Mucosa of descending colon (tissue), 3 donors: Measurements from ENCODE around the gene NR3C2. TPM values are rescaled to one million over a fixed set of nuclear protein-coding genes. Genes with fewer than 3 reads are reported as not detected.

Experiments
- ATAC-seq: fragments of 200-7000 bp; cut with Tn5 transposase; one replicate; pipeline ENCODE4 v1.9.1; 2020; ENCODE audit warnings: mild to moderate bottlenecking, moderate library complexity
- DNase-seq, 3 donors: peaks; one replicate each; pipeline ENCODE4 v3.0.0-alpha.2; 2020
- H3K36me3 ChIP-seq: fragments of 200-600 bp; one replicate; pipeline ENCODE4 v1.8.0; 2021; ENCODE audit warnings: low read depth, mild to moderate bottlenecking
- H3K4me1 ChIP-seq: fragments of 200-600 bp; one replicate; pipeline ENCODE4 v1.8.0; 2021; ENCODE audit warnings: low read depth, mild to moderate bottlenecking
- H3K4me3 ChIP-seq: fragments of 200-600 bp; one replicate; pipeline ENCODE4 v1.8.0; 2021; ENCODE audit warnings: mild to moderate bottlenecking
- H3K9me3 ChIP-seq: fragments of 200-600 bp; one replicate; pipeline ENCODE4 v1.8.0; 2021; ENCODE audit warnings: mild to moderate bottlenecking
- intact Hi-C, 2 donors: fragments of 100-400 bp; cut with DNase I in 1 of 2; cut with micrococcal nuclease in 1 of 2; formaldehyde crosslinking; loops; one replicate each; pipeline versions ENCODE4 v1.11.0 to v1.11.1; 2022; cut with DNase I, micrococcal nuclease
- long read RNA-seq, 2 donors: library from polyadenylated mRNA; unstranded; transcript quantifications; one replicate each; pipeline ENCODE4 v2.0.0, GENCODE V29; 2019 to 2021
- total RNA-seq, 3 donors: library from RNA; stranded (reverse); fragmentation: NEBNext Ultra II Directional in 2 of 3; extraction: Animal tissue kit (Norgen Biotek cat#: 25700) in 2 of 3; gene quantifications; one replicate each; pipeline versions ENCODE4 v1.2.1 to v1.2.4, GENCODE V29; 2021 to 2023
- TF ChIP-seq, protein P1 (sequence below): fragments of 200-600 bp; IDR thresholded peaks from one replicate; pipeline ENCODE4 v1.8.0; 2022; ENCODE audit warnings: antibody characterized with exemption, mild to moderate bottlenecking
- donor health status: DM: no; HTN: no; CAD: no; lungs with moderate emphysema.
- donor health status: DM: no; HTN: no; CAD: no.
- donor health status: DM: no; HTN: yes; CAD: no.

The NR3C2 gene
- total RNA-seq, result 100 to 1,000 TPM in 2 of 3 donors, 10 to 100 TPM in 1; 86.5 to 205 (median 108) TPM
- long read RNA-seq, donor 1, full-length matches to known transcripts, result 2 of 20 reads
- long read RNA-seq, donor 1, partial matches to known transcripts, result 11 of 20 reads
- long read RNA-seq, donor 1, other reads (novel, unspliced or antisense), result 7 of 20 reads
- long read RNA-seq, donor 2, partial matches to known transcripts, result 4 of 10 reads
- long read RNA-seq, donor 2, other reads (novel, unspliced or antisense), result 6 of 10 reads

DNA sequence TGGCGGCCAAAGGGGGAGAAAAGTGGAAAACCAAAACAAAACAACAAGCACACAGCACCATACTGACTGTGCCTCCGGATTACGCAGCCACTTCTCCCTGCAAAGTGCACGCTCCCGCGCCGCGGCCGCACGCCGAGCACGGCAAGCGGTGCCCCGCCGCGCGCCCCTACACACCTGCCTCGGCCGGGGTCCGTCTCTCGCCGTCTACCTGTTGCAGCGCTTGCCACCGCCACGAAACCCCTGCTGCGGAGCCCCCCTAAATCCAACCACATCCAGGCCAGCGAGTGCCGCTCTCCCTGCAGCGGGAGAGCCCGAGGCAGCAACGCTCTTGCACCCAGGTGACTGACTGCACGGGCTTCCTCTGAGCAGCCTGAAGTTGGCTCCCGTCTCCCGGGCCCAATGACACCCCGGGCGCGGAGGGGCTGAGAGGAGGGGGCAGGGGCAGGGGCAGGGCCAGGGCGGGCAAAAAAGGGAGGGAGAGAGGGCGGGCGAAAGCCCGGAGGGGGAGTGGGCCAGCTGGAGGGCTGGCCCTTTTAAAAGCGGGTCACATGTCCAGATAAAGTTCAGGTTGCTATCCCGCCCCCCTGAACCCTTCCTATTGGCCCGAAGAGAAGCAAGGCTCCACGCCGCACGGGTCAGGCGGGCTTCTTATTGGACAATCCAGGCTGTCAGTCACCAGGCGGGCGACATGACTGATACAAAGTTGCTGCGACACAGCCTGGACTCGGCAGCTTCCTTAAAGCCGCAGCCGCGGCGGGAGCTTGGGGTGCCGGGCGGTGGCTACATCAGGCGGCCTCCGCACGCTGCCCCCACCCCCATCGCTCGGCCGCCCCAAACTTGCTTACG lies at the start of gene NR3C2:
Gene NR3C2 (minus strand): TSS at position 429 of the 846 bp plus-strand sequence.
- DNase-seq, result peak; percentile 98 to 99 (median 99)
- peak within 1 kb of the TSS; percentile 90 for H3K4me3 ChIP-seq
- peaks cover 16% of the 10 kb centered on the region for H3K4me1 ChIP-seq
- peak; percentile 82 for ATAC-seq
- H3K36me3 ChIP-seq, result peaks cover 4% of the 10 kb centered on the region
- TF ChIP-seq, protein P1, sequence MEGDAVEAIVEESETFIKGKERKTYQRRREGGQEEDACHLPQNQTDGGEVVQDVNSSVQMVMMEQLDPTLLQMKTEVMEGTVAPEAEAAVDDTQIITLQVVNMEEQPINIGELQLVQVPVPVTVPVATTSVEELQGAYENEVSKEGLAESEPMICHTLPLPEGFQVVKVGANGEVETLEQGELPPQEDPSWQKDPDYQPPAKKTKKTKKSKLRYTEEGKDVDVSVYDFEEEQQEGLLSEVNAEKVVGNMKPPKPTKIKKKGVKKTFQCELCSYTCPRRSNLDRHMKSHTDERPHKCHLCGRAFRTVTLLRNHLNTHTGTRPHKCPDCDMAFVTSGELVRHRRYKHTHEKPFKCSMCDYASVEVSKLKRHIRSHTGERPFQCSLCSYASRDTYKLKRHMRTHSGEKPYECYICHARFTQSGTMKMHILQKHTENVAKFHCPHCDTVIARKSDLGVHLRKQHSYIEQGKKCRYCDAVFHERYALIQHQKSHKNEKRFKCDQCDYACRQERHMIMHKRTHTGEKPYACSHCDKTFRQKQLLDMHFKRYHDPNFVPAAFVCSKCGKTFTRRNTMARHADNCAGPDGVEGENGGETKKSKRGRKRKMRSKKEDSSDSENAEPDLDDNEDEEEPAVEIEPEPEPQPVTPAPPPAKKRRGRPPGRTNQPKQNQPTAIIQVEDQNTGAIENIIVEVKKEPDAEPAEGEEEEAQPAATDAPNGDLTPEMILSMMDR, result no peak
- intact Hi-C loops, result no loop called here
- H3K9me3 ChIP-seq, result no peaks in the 10 kb centered on the region

- no peaks in the 10 kb centered on the region for H3K36me3 ChIP-seq
- ATAC-seq (no peak), DNase-seq (no peak)
- no peak overlapping the region for H3K4me3 ChIP-seq
- TF ChIP-seq, protein P1, result no peak
- peaks cover 5% of the 10 kb centered on the region for H3K9me3 ChIP-seq
- no peaks in the 10 kb centered on the region for H3K4me1 ChIP-seq
- intact Hi-C loops, result no loop called here
Observed at GRCh38 chr4:148487181-148487580, 45.0 kb upstream of the NR3C2 start.

GRCh38 chr4:148481636-148482035 lies 39.4 kb upstream of the NR3C2 start:
- TF ChIP-seq, protein P1, result no peak
- Histone ChIP-seq H3K36me3 (no peaks in the 10 kb centered on the region), H3K9me3 (peaks cover 5% of the 10 kb centered on the region), H3K4me1 (no peaks in the 10 kb centered on the region), H3K4me3 (no peak overlapping the region)
- intact Hi-C loops, result no loop called here
- ATAC-seq, result no peak
- no peak for DNase-seq

DNA sequence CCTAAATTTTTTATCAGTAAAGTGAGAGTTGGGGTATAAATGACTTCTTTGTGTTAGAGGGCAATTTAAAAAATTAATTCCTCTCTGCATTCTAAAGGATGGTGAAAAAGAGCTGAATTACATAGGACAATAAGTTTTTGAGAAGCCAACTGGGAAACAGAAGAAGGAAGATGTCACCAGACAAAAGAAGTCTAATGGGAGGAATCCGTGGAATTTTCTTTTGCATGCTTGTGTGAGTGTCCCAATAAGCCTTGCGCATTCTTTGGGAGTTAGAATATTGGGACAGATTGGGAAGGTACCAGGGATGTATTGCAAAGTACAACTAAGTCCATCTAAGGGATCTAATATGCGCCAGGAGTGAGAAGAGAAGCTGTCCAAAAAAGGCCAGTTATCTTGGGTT lies 35.1 kb upstream of the NR3C2 start:
- no peak for DNase-seq
- no peaks in the 10 kb centered on the region for H3K9me3 ChIP-seq
- TF ChIP-seq, protein P1, result no peak
- no peaks in the 10 kb centered on the region for H3K36me3 ChIP-seq
- H3K4me3 ChIP-seq, result no peak overlapping the region
- no peaks in the 10 kb centered on the region for H3K4me1 ChIP-seq
- intact Hi-C loops, result no loop called here
- no peak for ATAC-seq

DNA sequence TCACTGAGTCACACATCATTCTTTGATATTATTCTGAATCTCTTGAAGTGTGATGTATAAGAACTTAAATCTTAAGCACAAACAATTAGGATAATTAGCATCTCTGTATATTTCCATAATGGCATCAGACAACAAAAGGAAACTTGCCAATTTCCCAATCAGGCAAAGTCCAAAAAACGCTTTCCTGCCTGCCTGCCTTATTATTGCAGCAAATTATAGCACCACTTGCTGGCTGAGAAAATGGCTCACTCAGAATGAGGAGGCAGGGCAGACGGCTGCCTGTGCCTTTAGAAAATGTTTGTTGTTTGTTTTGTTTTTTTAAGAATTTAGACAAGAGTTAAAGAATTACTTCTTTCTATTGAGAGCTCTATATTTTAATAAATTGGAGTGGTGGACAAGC lies 27.7 kb upstream of the NR3C2 start:
- no peak overlapping the region for H3K4me3 ChIP-seq
- ATAC-seq (no peak), DNase-seq (peak in 1 of 3 donors; percentile 7)
- intact Hi-C loops, result no loop called here
- H3K4me1 ChIP-seq, result no peaks in the 10 kb centered on the region
- H3K9me3 ChIP-seq, result no peaks in the 10 kb centered on the region
- H3K36me3 ChIP-seq, result no peaks in the 10 kb centered on the region
- TF ChIP-seq, protein P1, result no peak
